ENCODE data around the gene FBP1.

The FBP1 gene

GRCh38 chr9:94655739-94656138 is 16.4 kb upstream of the FBP1 start:
- DNase-seq = no peak

DNA sequence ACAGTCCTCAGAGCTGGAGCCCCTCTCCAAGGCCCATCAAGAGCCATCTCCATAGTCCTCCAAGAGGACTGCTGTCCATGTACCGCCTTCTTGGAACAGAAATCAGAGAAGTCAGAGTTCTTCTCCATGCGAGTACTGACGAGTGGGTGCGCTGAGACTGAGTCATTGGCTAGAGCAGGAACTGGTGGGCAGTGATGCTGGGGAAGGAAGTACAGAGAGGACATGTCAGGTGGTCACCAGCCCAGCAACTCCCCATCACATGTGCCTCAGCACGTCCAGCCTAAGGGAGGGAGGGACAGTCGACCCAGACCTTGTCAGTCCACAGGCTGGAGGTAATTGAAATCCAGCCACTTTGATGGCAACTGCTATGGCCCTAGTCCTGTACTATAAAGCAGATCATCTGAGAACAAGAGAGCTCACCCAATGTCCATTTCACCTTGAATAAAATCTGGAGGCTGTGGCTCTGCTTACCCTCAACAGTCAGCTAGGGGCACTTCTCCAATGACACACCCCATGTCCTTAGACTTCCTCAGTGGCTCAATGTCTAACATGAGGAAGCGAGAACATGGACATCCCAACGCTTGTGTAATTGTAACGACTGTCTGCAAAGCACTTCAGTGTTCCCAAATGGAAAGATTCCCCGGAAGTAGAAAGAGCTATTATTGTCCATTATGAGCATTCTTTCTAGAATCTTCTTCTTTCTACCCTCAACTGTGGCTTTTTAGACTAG is 15.0 kb upstream of the FBP1 start:
- DNase-seq = no peak

- no peak for DNase-seq
These were observed 11.6 kb upstream of the FBP1 start for GRCh38 chr9:94650949-94651348.

DNA sequence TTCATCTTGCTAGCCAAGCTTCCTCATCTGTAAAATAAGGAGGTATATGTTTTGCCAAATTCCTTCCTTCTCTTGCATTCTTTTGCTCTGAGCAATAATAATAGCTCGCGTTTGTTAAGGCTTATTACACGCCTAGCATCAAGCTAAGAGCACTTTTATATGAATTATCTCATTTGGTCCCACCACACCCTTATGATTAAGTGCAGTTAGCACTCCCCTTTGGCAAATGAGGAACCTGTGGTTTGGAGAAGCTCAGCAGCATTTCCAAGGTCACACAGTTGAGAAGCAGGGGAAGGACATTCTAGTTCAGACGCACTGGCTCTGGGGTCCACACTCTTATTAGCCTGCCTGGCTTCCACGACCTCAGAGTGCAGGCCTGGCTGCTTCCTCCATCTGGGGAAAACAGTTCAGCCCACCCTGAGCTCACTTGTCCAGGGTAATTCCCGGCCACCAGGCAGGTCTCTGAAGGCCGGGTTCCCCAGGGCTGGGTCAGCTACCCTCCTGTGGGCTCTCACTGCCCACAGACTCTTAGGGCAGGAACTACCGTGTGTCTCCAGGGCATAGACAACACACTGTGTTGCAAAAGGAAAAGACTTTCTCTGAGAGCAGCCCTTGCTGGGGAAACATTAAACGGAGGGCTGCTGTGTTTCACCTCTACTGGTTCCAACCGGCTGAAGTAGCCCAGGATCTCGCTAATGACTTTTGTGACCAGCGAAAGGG is 9.9 kb upstream of the FBP1 start:
- no peak for DNase-seq

DNA sequence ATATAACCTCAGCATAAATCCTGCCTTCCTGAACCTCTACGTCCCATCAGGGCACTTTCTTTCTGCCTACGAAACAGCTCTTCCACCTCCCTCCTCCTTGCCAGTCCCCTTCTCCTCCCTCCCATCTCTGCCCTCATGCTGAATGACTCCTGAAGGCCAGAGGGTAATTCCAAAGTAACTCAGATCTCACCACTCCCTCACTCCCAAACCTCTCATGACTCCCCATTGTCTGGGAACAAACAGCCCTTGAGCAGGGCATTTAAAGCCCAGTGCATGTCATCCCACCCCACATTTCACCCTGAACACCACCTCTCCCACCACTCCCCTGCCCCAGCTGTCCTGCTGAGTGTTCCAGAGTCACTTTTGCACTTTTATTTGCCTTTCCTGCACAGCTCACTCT is 8.9 kb upstream of the FBP1 start:
- DNase-seq = no peak

DNA sequence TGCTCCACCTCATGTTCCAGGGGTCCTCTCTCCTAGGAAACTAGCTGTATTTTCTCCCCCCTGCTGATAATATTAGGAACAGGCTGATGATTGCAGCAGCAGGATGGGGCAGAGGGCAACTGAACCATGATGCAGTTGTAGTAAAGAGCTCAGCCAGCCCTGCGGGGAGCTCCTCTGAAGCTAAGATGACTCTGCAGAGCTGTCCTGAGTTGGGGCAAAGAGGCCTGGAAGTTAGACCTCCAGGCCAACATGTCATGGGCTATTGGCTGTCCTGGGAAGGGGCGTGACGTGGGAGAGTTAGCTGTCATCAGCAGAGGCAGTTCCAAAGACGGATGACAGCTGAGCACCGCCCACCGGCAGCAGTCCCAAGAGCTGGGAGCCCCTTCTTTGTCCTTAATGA is 6.6 kb upstream of the FBP1 start:
- no peak for DNase-seq

GRCh38 chr9:94644543-94644942 is 5.2 kb upstream of the FBP1 start:
- no peak for DNase-seq

DNA sequence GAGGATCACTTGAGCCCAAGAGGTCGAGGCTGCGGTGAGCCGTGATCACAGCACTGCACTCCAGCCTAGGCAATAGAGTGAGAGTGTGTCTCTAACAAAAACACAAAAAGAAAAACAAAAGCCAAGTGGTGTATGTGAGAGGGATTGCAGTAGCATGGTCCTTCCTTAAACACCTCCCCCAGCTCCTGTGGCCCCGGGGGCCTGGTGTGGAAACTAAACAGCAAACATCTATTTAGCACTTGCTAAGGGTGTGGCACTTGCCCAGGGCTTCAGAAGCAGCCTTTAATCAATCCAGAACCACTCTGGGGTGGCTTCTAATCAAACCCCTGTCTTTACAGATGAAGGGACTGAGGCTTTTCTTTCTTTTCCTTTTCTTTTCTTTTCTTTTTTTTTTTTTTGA is 4.4 kb upstream of the FBP1 start:
- no peak for DNase-seq

GRCh38 chr9:94643176-94643575 is 3.9 kb upstream of the FBP1 start:
- no peak for DNase-seq

DNA sequence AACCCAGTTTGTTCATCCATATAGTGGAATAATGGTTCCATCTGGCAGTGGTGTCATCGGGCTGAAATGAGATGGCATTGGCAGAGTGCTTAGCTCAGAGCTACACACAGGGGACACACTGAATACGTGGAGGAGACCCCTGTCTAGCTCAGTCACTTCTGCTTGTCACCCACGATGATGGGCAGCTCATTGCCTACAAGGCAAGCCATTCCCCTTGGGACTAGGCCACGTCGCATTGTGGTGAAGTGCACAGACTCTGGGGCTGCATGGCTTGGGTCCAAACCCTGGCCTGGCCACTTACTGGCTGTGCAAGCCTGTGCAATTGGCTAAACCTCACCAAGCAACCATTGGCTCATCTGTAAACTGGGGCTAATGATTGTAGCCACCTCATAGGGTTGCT is 3.2 kb upstream of the FBP1 start:
- no peak for DNase-seq

GRCh38 chr9:94639999-94640376 is 670 bp upstream of the FBP1 start:
- no peak for DNase-seq

DNA sequence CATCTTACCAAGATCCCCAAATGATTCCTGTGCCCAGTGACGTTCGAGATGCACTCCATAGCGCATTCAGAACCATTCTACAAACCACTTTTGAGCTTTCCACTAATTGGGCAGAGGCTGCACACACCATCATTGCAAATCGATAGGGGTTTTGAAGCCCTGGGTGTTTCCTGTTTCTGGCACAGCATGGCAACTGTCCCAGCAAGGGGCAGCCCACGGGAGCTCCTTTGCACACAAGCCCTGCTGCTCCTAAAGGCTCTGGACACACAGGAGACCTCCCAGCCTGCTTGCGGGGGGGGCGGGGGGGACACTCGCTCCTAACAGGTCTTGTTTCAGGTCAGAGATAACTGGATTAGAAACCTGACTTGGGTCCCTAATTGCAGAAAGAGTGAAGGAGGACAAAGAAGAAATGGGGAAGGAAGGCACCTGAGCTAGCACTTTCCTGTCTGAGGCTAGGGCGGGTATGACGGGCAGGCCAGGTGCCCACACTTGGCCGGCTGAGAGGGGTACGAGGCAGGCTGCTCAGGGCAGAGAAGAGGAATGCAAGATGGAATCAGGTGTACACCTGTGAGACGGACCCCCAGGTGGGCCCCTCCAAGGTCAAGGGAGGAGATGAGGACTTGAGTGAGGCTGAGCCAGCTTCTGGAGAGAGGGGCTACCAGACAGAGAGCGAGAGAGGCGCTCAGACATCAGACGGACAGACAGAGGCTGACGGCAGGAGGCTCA is 820 bp downstream of the FBP1 start:
- no peak for DNase-seq

GRCh38 chr9:94632737-94633136 is 6.6 kb downstream of the FBP1 start:
- DNase-seq = no peak

- no peak for DNase-seq
These were observed 7.7 kb downstream of the FBP1 start for GRCh38 chr9:94631599-94631998.

DNA sequence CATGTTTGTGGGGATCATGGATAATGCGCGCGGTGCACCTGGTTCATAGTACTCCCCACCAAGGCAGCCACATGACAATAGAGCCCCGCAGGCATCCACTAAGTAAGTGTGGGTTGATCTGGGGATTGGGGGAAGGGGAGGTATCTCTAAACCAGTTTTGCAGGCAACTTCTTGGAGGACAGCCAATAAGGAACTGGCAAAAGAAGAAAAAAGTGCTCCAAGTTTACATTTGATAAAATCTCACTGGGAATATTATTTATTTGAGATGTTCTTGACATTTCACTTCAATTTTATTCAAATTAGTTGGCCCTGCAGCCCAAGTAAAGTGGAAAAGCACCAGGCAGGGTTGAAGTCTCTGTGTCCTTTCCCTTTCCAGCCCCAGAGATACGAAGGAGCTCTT is 8.5 kb downstream of the FBP1 start:
- DNase-seq = no peak

DNA sequence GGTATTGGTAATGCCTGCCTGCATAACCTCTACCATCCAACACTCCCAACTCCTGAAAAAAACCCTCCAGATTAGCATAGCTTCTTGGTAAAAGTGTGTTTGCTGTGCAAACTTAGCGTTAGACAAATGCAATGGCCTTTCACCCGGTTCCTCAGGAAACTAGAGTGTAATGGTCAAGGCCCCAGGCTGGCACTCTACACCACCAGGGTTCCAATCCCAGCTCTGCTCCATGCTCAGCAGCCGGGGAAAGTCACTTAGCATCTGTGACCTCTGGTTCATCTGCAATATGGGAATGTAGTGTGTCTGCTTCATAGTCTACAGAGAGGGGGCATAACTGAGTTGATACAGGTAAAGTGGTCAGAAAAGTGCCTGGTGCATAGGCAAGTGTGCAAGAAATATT is 9.0 kb downstream of the FBP1 start:
- DNase-seq = no peak

DNA sequence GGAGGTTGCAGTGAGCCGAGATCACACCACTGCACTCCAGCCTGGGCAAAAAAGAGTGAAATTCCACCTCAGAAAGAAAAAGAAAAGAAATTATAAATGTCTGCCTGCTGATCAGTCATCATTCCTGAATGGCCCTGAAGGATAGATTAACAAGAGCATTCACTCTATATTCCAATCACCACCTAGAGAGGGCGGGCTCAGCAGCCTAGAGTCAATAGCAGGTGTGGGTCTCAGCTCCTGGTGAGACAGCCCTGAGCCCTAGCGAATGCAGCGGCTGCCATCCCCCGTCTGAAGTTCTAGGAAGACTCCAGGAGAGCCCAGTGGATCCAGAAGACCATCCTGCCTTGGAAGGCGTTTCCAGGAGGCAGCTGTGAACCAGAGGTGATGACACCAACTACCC is 12.0 kb downstream of the FBP1 start:
- no peak for DNase-seq

- DNase-seq = no peak
These were observed 13.5 kb downstream of the FBP1 start for GRCh38 chr9:94625835-94626234.

DNA sequence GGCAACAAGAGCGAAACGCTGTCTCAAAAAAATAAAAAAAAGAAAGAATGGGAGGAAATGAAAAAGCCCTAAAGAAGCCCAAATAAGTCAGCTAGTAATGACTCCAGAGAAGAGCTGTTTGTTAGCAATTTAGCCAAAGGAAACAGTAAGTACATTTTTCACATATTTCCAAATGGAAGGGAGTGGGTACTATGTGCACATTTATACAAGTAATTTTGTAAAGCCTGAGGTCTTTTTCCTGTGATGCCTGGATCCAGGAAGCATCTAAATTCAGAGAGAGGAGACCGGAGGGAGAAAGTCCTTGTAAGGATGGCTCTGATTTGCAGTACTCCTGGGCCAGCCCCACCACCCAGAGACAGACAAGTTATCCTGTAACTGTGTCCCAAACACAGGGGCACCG is 14.7 kb downstream of the FBP1 start:
- no peak for DNase-seq

- DNase-seq = no peak
These were observed 16.1 kb downstream of the FBP1 start for GRCh38 chr9:94623253-94623652.

- no peak for DNase-seq
These were observed 17.1 kb downstream of the FBP1 start for GRCh38 chr9:94622087-94622800.

GRCh38 chr9:94619026-94619425 is 20.3 kb downstream of the FBP1 start:
- no peak for DNase-seq

DNA sequence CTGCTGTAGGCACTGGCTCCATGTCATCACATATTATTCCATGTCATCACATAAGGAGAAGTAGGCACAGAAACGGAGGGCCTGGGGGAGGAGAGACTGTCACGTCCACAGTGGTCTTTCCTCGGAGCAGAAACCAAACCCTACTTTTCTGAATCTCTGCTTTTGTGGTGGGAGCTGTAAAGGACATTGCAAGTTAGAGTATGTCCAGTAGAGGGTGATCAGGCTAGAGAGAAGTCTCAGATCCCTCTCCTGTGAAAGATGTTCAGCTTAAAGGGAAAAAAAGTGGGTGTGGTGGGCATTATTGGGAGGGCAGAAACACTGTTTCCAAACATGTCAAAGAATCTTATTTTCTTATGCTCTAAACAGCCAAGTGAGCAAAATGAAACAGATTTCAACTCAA is 26.3 kb downstream of the FBP1 start:
- DNase-seq = no peak

- no peak for DNase-seq
These were observed 27.2 kb downstream of the FBP1 start for GRCh38 chr9:94612071-94612470.

Measured in activated gamma-delta T cell treated with Interleukin-2 at 50 U/mL for 16 hours (primary cell).